HG03460 (cell line): ENCODE measurements around the gene GABBR2.
"Not testable (repeated sequence)": the region's sequence is repeated elsewhere in the genome, so short reads cannot be mapped to it uniquely, and the experiment has no call there.

Experiments used
- ATAC-seq: cut with Tn5 transposase; IDR thresholded peaks from one replicate; pipeline ENCODE4 v1.9.1; 2021; ENCODE audit not compliant: unreplicated experiment

GABBR2 gene

DNA sequence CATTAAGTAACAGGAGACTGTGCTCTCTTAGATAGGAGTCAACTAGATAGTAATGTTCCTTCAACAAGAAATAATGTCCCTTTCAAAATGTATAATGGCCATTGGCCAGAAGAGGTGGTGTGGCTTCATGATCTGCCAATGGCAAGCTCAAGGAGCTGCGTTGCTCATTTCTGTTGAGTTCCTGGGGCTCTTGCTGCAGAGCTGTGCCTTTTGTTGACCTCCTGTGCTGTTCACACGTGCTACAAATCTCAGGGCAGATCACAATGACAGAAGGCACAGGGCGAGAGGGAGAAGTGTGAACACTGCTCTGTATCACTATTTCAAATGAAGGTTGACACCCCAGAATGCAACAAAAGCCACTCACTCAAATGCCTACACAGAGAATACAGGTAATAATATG is 437.3 kb downstream of the GABBR2 start:
- ATAC-seq = no peak

DNA sequence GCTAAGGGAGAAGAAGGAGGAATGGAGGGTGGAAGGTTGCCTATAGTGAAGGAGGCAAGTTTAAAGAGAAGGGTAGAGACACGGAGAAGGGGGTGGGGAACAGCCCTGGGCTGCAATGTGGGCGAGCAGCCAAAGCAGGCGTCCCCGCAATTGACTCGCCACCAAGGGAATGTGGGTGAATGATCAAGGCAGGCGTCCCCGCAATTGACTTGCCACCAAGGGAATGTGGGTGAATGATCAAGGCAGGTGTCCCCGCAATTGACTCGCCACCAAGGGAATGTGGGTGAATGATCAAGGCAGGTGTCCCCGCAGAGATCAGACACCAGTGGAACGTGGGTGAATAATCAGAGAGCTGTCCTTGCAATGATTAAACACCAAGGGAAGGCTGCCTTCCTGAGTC is 438.5 kb downstream of the GABBR2 start:
- not testable (repeated sequence) for ATAC-seq

DNA sequence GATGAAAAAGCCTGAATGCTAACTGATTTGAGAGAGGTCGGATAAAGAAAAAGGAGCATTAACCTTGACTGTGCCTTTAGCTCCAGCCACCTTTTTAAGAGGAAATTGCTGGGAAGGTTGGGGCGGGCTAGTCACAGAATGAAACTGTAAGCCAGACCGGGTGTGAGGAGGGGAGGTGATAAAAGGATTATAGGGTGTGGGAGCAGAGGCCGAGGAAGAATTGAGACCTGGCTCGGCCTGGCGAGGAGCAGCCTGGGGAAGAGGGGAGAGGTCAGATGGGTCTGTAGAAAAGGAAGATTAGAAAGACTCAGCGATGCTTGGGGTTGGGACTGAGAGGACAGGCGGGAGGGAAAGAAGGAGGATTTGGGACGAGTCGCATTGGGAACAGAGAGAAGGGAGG is 439.1 kb downstream of the GABBR2 start:
- not testable (repeated sequence) for ATAC-seq

DNA sequence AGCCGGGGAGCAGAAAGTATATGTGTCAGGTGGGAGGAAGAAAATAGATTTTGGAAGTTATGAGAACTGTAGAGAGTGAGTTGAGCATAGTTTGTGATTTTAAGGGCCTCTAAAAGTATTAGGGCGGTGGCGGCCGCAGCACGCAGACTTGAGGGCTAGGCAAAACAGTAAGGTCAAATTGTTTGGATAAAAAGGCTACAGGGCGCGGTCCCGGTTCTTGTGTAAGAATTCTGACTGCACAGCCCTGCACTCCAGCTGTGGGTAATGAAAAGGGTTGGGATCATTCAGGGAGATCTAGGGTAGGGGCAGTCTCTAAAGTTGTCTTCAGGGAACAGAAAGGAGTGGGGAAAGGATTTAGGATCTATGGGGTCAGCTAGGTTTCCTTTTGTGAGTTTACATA is 441.2 kb downstream of the GABBR2 start:
- ATAC-seq = not testable (repeated sequence)

DNA sequence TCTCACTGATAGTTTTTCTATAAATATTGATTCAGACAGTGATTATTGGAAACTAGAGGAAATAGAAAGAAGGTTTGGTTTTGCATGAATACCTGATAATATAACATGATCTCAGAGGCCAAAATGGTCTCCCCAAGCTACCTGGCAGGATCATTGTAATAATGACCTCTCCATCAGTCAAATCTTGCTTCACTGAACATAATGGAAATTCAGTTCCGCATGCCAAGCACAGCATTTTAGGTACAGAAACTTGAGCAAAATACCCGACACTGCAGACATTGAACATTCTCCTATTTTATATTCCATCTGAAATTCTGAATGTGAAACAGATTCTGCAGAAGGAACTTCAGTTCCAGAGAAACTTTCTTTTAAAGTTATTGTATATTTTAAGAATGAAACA is 444.2 kb downstream of the GABBR2 start:
- no peak for ATAC-seq

DNA sequence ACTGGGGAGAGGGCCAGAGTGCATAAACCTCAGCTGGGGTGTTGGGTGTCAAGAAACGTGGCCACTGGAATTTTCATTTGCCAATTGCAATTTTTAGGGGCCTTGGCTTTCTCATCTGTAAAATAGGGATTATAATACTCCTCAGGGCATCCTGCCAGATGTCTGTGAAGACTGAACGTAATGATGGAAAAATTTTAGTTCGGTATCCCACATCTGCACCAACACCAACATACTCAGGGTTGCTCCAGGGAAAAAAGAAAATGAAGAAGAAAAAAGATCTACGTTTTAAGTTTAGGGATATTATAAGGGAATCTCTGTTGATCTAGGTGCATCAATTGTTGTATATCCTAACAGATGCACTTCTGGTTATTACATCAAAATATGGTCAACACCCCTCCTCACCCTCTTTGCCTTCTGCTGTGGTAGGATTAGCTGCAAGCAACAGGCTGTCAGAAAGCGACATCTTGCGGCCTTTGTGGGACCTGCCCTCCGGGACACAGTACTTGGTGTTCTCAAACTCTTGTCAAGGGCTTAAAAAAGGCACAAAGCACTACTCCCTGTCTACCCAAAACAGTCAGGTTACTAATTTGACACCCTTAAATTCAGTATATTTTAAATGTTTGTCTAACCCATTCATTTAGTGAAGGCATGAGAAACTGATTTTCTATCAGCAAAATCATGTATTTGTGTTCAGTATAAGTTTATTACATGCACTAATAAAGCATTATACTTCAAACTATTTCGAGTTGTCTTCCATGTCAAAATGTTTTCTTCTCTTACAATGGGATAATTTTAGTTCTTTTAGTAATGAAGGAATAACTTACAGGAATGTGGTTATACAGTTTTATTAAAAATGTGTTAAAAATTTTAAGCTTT is 445.0 kb downstream of the GABBR2 start:
- peak; percentile 74 for ATAC-seq

DNA sequence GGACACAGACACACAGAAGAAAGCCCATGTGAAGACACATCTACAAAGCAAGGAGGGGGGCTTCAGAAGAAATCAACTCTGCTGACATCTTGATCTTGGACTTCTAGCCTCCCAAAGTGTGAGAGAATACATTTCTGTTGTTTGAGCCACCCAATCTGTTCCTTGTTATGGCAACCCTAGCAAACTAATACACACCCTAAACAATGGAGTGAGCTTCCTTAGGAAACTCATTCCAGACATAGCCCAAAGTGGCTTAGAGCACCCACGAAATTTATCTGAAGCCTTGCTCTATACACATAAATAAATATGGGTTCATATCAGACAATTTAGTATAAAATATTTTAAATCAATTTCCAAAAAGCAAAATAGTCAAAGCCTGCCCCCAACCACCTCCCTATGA is 445.7 kb downstream of the GABBR2 start:
- no peak for ATAC-seq

DNA sequence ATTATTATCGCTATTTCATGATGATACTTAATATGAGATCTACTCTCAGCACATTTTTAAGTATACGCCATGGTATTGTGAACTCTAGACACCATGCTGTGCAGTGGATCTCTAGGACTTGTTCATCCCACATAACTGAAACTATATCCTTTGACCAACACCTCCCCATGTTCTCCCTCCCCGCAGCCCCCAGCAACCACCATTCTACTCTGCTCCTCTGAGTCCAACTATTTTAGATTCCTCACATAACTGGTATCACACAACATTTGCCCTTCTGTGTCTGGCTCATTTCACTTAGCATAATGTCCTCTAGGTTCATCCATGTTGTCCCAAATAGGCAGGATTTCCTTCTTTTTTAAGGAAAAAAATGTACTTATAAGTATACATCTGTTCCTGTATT is 446.7 kb downstream of the GABBR2 start:
- no peak for ATAC-seq

DNA sequence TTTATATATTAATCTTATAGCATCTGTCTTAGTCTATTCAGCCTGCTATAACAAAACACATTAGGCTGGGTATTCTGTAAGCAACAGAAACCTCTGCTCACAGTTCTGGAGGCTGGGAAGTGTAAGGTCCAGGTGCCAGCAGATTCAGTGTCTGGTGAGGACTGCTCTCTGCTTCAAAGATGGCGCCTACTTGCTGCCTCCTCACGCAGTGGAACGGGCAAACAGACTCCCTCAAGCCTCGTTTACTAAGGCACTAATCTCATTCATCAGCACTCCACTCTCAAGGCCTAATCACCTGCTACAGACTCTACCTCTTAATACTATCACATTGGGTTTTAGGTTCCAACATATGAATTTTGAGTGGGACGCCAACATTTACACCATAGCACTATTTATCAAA is 448.1 kb downstream of the GABBR2 start:
- no peak for ATAC-seq

DNA sequence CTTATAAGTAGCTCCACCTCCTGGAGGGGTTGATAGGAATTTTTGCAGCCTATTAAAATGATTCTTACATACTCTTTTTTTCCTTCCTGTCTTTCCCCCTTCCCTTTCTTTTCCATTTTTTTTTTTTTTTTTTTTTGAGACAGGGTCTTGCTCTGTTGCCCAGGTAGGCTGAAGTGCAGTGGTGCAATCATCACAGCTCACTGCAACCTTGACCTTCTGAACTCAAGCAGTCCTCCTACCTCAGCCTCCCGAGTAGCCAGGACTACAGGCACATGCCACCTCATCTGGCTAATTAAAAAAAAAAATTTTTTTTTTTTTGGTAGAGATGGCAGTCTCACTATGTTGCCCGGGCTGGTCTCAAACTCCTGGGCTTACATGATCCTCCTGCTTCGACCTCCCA is 448.9 kb downstream of the GABBR2 start:
- ATAC-seq = no peak

DNA sequence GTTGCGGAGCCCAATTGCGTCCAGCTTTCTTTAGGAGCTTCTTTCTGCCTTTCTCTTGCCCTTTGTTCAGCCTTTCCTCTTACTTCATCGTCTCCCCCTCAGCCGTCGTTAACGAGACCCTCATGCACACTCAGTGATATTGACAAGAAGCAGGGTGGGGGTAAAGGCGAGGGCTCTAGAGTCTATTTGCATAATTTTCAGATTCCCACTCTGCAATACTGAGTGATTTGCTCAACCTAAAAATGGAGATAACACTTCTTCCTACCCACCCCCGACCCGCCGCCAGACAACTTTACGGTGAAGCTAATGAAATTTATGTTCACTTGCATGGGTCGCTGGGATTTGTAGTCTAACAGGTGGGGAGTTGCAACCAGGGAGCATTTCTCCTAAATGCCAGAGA is 452.0 kb downstream of the GABBR2 start:
- ATAC-seq = no peak

DNA sequence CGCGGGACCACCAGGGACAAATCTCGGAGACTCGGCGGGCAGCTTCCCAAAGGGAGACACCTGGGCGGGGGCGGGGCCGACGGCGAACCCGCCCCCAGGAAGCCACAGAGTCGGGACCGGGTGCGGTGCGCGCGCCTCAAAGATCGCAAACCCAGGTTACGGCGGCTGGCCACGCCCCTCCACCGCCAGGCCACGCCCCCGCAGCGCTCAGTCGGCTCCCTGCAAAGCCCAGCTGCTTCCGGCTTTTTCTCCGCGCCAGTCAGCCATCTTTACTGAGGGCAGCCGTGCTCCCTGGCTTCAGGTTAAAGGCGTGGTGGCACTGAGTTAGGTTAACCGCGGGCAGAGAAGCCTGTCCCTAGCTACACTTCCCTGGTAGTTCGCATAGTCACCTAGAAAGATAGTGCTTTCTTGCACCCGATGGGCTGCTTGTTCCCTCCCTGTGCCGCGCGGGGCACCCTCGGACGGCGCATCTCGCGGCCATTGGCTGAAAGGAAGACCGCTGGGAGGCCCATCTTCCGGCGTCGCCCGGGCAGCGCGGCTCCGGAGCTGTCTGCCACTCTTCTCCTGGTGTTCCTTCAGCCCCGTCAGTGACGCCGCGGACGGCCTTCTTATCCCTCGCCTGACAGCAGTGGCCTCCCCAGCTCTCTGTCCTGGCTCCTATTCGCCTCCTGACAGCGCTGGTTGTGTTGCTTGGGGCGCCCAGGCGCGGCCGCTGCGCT is 453.0 kb downstream of the GABBR2 start, which contains the start of gene TBC1D2:
Gene TBC1D2 (minus strand): TSS at position 72 of the 719 bp plus-strand sequence. CDS start 108 bp downstream, outside the sequence.
- peak; percentile 87 for ATAC-seq

DNA sequence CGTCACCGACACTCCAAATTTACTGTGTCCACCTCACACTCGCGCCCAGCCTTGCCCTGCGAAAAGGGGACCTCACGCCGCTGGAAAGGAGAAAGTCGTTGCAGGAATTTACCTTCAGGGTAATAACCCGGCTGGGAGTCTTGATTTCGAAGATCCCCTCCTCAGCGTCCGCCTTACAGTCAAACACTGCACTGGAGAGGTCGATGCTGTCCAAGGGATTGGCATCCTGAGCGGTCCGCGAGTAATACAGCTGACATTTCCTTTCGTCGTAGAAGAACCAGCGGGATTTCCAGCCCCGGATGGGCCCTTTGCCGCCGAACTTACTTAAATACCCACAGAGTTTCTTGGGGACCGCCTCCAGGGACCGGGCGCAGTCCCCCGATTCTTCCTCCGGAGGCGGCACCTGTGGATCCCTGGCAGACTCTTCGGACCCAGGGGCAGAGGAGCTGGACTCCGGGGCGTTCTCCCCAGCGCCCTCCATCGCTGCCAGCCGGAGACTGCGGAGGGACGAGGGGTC is 453.6 kb downstream of the GABBR2 start:
- ATAC-seq = peak; percentile 16

DNA sequence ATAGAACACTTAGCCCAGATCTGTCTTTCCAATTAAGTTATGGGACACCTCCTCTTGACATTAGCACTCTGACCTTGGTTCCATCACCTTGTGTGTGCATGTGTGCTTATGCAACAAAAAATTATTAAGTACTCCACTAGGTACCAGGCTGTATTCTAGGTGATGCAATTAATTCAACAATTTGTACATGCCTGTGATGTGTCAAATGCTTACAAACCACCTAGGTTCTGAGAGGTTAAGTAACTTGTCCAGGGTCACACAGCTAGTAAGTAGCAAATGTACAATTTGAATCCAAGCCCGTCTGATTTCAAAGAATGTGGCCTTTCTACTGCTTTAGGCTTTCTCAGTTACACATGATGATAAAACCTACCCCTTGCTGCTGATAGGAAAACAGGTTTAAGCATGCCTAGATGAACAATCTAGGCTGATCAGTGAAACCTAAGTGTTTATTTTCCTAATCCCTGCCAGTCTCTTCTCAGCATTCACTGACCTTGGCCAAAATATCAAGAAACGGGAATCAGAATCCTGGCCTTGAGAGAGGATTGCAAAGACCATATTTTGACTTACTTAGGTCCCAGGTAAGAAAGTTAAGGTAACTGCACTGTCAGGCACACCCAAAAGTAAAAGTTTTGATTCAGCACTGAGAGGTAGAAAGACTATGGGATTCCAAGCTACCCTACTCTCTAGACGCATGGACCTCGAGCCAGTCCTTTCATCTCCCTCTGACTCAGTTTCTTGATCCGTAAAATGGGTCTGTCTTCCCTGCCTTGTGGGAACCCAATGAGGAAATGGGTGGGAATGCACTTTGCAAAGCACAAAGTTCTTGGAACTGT is 454.3 kb downstream of the GABBR2 start:
- no peak for ATAC-seq

DNA sequence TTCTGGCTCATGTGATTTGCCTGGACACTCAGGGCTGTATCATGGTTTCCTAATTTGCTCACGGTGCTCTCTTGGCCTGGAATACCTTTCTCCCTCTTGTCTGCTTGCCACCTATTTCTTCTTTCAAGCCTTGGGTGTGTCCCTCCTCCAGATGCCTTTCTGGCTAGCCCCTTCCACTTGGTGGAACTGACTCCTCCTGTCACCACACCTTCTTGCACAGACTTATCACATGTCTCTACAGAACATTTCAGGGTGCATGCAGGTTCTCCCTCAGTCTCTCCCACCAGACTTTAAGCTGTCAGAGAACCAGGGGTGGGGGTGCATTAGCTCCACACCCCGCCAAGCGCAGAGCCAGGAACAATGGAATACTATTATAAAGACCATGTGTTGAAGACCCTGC is 455.2 kb downstream of the GABBR2 start:
- no peak for ATAC-seq

DNA sequence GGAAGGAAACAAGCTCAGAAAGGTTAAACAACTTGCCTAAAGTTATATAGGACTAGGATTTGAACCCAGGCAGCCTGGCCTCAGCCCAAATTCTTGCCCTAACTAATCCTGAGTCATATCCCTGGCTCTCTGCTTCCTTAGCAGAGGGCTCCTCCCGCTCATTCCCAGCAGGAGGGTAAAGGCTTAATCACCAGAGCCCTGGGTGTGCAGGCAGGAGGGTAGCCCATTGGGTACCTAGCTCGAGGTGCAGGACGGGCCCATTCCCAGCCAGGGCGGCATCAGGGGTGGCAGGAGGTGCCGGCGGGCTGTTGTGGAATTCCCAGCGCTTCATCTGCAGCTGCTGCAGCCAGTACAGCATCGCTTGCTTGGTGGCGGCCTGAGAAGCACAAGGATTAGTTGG is 457.2 kb downstream of the GABBR2 start:
- no peak for ATAC-seq

DNA sequence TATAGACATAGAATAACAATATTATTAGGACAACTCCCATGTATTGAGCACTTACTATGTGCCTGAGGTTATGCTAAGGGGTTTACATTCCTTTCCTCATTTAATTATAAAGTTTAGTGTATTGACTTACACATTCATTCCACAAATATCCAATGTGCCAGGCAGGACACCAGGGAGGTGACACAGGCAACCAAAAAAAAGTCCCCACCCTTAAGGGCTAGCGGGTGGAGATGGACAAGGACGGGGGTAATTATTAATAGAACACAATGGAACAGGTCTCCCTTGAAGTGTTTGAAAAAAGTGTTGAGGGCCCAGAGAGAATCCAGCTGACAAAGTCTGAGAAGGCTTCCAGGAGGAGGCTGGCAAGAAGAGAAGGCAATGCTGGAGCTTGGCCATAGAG is 459.0 kb downstream of the GABBR2 start:
- no peak for ATAC-seq

DNA sequence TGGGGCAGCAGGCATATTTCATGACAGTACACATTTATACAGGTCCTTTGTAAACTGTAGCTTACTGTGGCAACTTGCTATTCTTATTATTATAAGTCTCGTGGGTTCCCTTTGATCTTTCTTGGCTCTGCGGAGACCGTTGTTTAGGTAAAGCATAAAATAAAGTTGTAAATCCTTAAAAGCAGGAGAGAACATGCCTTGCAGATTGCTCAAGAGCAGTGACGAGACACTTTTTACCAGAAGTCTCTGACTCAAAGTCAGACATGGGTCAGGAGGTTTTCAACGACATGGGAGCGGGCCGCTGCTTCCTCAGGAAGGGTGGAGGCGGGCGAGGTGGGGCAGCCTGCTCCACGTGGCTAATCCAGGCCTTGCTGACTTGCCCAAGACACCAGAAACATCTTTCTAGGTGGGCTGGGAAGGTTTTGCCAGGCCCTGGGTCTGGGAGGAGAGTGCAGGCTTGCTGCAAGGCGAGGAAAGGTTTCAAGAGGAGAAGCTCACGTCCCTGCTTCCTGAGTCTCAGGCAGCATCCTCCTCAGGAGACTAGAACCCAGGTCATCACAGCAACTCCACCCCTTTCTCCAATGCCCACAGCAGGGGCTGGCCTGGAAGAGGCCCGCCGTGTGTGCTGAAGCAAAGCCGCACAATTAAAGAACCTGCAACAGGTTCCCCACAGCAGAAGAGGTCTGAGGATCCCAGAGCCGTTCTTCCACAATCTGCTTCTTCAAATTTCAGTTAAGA is 459.8 kb downstream of the GABBR2 start:
- no peak for ATAC-seq

DNA sequence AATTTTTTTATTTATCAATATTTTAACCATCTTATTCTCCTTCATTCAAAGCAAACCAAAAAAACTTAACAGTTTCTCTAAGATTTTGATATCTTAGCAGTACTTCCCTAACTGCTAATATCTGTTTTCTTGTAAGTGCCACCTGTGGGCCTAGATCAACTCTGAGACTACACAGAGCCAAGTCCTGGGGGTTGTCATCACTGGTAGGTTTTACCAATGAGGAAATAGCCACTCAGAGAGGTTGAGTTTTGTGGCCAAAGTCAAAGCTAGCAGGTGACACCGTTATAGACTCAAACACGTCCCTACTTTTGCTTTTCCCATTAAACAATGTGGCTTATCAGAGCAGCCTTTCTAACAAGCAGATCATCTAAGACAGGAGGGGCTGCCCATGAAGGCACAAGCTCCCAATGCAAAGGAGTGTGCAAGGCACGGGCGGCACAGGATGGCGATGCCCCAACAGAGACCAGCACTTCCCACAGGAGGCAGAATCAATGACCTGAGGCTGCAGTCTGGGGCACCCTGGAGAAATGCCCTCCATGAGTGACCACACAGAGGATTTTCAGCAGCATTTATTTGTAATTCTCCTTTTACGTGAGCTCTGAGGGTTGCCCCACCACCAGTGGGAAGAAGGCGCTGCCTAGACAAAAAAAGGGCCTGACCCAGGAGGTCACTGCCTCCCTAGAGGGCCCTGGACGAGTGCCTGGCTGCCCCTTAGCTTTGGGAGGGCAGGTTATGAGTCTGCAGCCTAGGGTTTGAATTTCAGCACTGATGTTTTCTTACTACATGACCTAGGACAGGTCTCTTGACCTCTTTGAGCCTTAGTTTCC is 460.7 kb downstream of the GABBR2 start:
- ATAC-seq = no peak

DNA sequence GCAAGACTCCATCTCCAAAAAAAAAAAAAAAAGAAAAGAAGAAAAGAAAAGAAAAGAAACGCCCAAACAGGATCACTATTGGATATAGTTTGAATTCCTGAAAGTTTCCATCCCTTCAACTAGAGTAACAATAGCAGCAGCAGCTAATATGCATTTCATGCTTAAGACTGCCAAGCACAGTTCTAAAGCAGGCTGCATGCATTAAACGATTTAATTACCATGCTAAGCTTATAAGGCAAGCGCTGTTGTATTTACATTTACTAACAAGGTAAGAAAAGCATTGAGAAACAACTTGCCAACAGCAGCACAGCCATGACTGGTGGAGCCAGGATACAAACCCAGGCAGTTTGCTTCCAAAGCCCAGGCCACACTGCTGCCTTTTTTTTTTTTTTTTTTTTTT is 466.3 kb downstream of the GABBR2 start:
- ATAC-seq = no peak
